RWPE1 (cell line): ENCODE results near the gene GNAS-AS1.

ENCODE experiments used
- CTCF ChIA-PET: fragments of 350-600 bp; sonication (Branson Sonifier 250); formaldehyde crosslinking; extraction: SDS; loops from one replicate; lab custom pipeline; 2021; lab: Yijun Ruan, JAX
- POLR2A ChIA-PET: fragments of 400-600 bp; formaldehyde crosslinking; extraction: SDS; loops from one replicate; lab custom pipeline; 2020; ENCODE audit warnings: antibody characterized with exemption; ENCODE audit not compliant: low non-redundant PET; lab: Yijun Ruan, JAX
- DNase-seq: peaks from one replicate; pipeline ENCODE4 v3.0.0; 2012; ENCODE audit warnings: low spot score
- H3K27ac ChIP-seq: fragments of 450-650 bp; 2 replicates; pipeline ENCODE4 v1.5.1; 2017
- CTCF ChIP-seq: fragments of 450-650 bp; conservative IDR thresholded peaks from 2 replicates; pipeline ENCODE4 v1.5.1; 2017; ENCODE audit warnings: low read depth, mild to moderate bottlenecking

The GNAS-AS1 gene

GRCh38 chr20:58880994-58881752, 30.5 kb upstream of the GNAS-AS1 start:
- CTCF ChIA-PET: interaction anchor here (0.5 kb wide), 1 partner anchor 86 kb away, joined by 6 read pairs; no protein-coding TSS in a partner anchor
- 0 out of 2 replicates have a peak, but pooled peaks have one; percentile 12 for TF ChIP-seq CTCF
- POLR2A ChIA-PET: no interaction called here
- DNase-seq: no peak
- H3K27ac ChIP-seq: no peak overlapping the region

GRCh38 chr20:58880441-58880840, 29.7 kb upstream of the GNAS-AS1 start:
- no peak for TF ChIP-seq CTCF
- CTCF ChIA-PET: interaction anchor here (0.6 to 1.2 kb wide), 6 partner anchors 10 to 442 kb away, joined by 3 to 6 read pairs (median 4); no protein-coding TSS in a partner anchor
- POLR2A ChIA-PET: no interaction called here
- no peak overlapping the region for H3K27ac ChIP-seq
- no peak for DNase-seq

- no peak overlapping the region for H3K27ac ChIP-seq
- POLR2A ChIA-PET: no interaction called here
- CTCF ChIA-PET: interaction anchor here (0.5 kb wide), 1 partner anchor 526 kb away, joined by 4 read pairs; no protein-coding TSS in a partner anchor
- TF ChIP-seq CTCF: no peak
- DNase-seq: no peak
Measured at GRCh38 chr20:58878399-58878798, 27.7 kb upstream of the GNAS-AS1 start.

- CTCF ChIA-PET: interaction anchor here (0.5 kb wide), 1 partner anchor 526 kb away, joined by 4 read pairs; no protein-coding TSS in a partner anchor
- TF ChIP-seq CTCF: no peak
- POLR2A ChIA-PET: no interaction called here
- no peak overlapping the region for H3K27ac ChIP-seq
- no peak for DNase-seq
Measured at GRCh38 chr20:58877976-58878360, 27.3 kb upstream of the GNAS-AS1 start.

GRCh38 chr20:58877050-58877975, 26.6 kb upstream of the GNAS-AS1 start:
- no peak for TF ChIP-seq CTCF
- CTCF ChIA-PET: interaction anchor here (0.5 to 0.6 kb wide), 3 partner anchors 182 to 769 kb away, joined by 3 to 4 read pairs (median 4); no protein-coding TSS in a partner anchor
- H3K27ac ChIP-seq: no peak overlapping the region
- DNase-seq: no peak
- POLR2A ChIA-PET: no interaction called here

GRCh38 chr20:58876437-58876836, 25.7 kb upstream of the GNAS-AS1 start:
- TF ChIP-seq CTCF: no peak

More at GRCh38 chr20:58876437-58876836, 25.7 kb upstream of the GNAS-AS1 start:
- H3K27ac ChIP-seq: no peak overlapping the region
- ChIA-PET POLR2A (no interaction called here), CTCF (no interaction called here)
- no peak for DNase-seq
